DOHH2 (cell line): ENCODE data around the gene DCAF5.

Experiments
- H3F3A ChIP-seq: fragments of 200-600 bp; sonication (generic), shearing (Covaris generic); 2 replicates; pipeline ENCODE4 v1.6.0; 2016; ENCODE audit warnings: antibody characterized with exemption, mild to moderate bottlenecking; ENCODE audit not compliant: control insufficient read depth, insufficient read depth
- H3K27ac ChIP-seq: fragments of 200-600 bp; sonication (generic); 2 replicates; pipeline ENCODE4 v1.5.1; 2014; ENCODE audit warnings: low read depth, mild to moderate bottlenecking, low read length, moderate library complexity
- H3K27me3 ChIP-seq: fragments of 200-600 bp; sonication (generic); 2 replicates; pipeline ENCODE4 v1.6.1; 2014; ENCODE audit warnings: mild to moderate bottlenecking, low read length, mixed read lengths; ENCODE audit not compliant: control insufficient read depth
- H3K36me3 ChIP-seq: fragments of 200-600 bp; sonication (generic); 2 replicates; pipeline ENCODE4 v1.6.1; 2014; ENCODE audit warnings: mild to moderate bottlenecking, low read length, moderate library complexity, mixed read lengths; ENCODE audit not compliant: control insufficient read depth
- H3K4me1 ChIP-seq: fragments of 200-600 bp; sonication (generic); 2 replicates; pipeline ENCODE4 v1.6.1; 2014; ENCODE audit warnings: mild to moderate bottlenecking, low read length, mixed read lengths; ENCODE audit not compliant: control insufficient read depth
- H3K4me2 ChIP-seq: fragments of 200-600 bp; sonication (generic); 2 replicates; pipeline ENCODE4 v1.6.0; 2014; ENCODE audit warnings: mild to moderate bottlenecking, low read length, moderate library complexity
- H3K4me3 ChIP-seq: fragments of 200-600 bp; sonication (generic); 2 replicates; pipeline ENCODE4 v1.5.1; 2014; ENCODE audit warnings: mild to moderate bottlenecking, low read length, mixed read lengths
- H3K79me2 ChIP-seq: fragments of 200-600 bp; sonication (generic); 2 replicates; pipeline ENCODE4 v1.6.1; 2014; ENCODE audit warnings: mild to moderate bottlenecking, low read length, mixed read lengths; ENCODE audit not compliant: control insufficient read depth
- H3K9me2 ChIP-seq: fragments of 200-600 bp; sonication (generic); replicated peaks from 2 replicates; pipeline ENCODE4 v1.6.1; 2014; ENCODE audit warnings: mild to moderate bottlenecking, low read length, mixed read lengths; ENCODE audit not compliant: control insufficient read depth
- H3K9me3 ChIP-seq: fragments of 200-600 bp; sonication (generic); 2 replicates; pipeline ENCODE4 v1.6.1; 2014; ENCODE audit warnings: antibody characterized with exemption, low read length, mixed read lengths; ENCODE audit not compliant: control insufficient read depth, insufficient read depth
- H4K20me1 ChIP-seq: fragments of 200-600 bp; sonication (generic); 2 replicates; pipeline ENCODE4 v1.6.0; 2014; ENCODE audit warnings: low read depth, mild to moderate bottlenecking, antibody characterized with exemption, low read length, moderate library complexity; ENCODE audit not compliant: control insufficient read depth, insufficient read depth
- CTCF ChIP-seq: fragments of 200-600 bp; sonication (generic); IDR thresholded peaks from one replicate; pipeline ENCODE4 v1.5.1; 2014; ENCODE audit warnings: antibody characterized with exemption, mild to moderate bottlenecking, low read depth, low read length; ENCODE audit not compliant: poor library complexity, severe bottlenecking
- EZH2phosphoT487 ChIP-seq: fragments of 200-600 bp; sonication (generic); IDR thresholded peaks from 2 replicates; pipeline ENCODE4 v1.6.1; 2017; ENCODE audit warnings: borderline replicate concordance, mild to moderate bottlenecking, antibody characterized with exemption, low read length, moderate library complexity, mixed read lengths

The DCAF5 gene

GRCh38 chr14:69004731-69005431 is 148.0 kb downstream of the DCAF5 start:
- Histone ChIP-seq H4K20me1 (no peaks in the 10 kb centered on the region), H3K79me2 (no peaks in the 10 kb centered on the region), H3K27ac (no peak overlapping the region), H3K9me3 (no peaks in the 10 kb centered on the region), H3K4me3 (no peak overlapping the region), H3K4me2 (no peak overlapping the region), H3F3A (no peaks in the 10 kb centered on the region), H3K4me1 (no peaks in the 10 kb centered on the region), H3K27me3 (no peaks in the 10 kb centered on the region), H3K9me2 (no peaks in the 10 kb centered on the region), H3K36me3 (no peaks in the 10 kb centered on the region)
- no peak for TF ChIP-seq EZH2phosphoT487
- no peak for TF ChIP-seq CTCF

- Histone ChIP-seq H3K27ac (no peak overlapping the region), H3F3A (no peaks in the 10 kb centered on the region), H3K79me2 (no peaks in the 10 kb centered on the region), H4K20me1 (no peaks in the 10 kb centered on the region), H3K4me2 (no peak overlapping the region), H3K9me2 (no peaks in the 10 kb centered on the region), H3K4me3 (no peak overlapping the region), H3K9me3 (no peaks in the 10 kb centered on the region), H3K4me1 (no peaks in the 10 kb centered on the region), H3K27me3 (no peaks in the 10 kb centered on the region), H3K36me3 (no peaks in the 10 kb centered on the region)
- TF ChIP-seq CTCF (no peak), EZH2phosphoT487 (no peak)
Observed at GRCh38 chr14:69003626-69004025, 149.3 kb downstream of the DCAF5 start.

- Histone ChIP-seq H3K36me3 (no peaks in the 10 kb centered on the region), H3K4me3 (no peak overlapping the region), H3K27ac (no peak overlapping the region), H3K79me2 (no peaks in the 10 kb centered on the region), H3K4me1 (no peaks in the 10 kb centered on the region), H3K9me2 (no peaks in the 10 kb centered on the region), H3F3A (no peaks in the 10 kb centered on the region), H3K9me3 (no peaks in the 10 kb centered on the region), H3K4me2 (no peak overlapping the region), H3K27me3 (0 out of 2 replicates have a peak, but pooled peaks cover 3% of the 10 kb centered on the region), H4K20me1 (no peaks in the 10 kb centered on the region)
- TF ChIP-seq EZH2phosphoT487 (no peak), CTCF (no peak)
Observed at GRCh38 chr14:69002069-69002468, 150.8 kb downstream of the DCAF5 start.
